ENCODE results near the gene MTIF2. TPM values are rescaled to one million over a fixed set of nuclear protein-coding genes. Genes with fewer than 3 reads are reported as not detected.
A peak's percentile ranks its signal among the peaks of the same experiment; 100 is the strongest.

The MTIF2 gene
- total and polyA plus RNA-seq, 9 of the 15 experiments (the other 6 are each of a cell fraction or from before 2014, with no cell fraction given), result 58.7 to 143 (median 105) TPM

DNA sequence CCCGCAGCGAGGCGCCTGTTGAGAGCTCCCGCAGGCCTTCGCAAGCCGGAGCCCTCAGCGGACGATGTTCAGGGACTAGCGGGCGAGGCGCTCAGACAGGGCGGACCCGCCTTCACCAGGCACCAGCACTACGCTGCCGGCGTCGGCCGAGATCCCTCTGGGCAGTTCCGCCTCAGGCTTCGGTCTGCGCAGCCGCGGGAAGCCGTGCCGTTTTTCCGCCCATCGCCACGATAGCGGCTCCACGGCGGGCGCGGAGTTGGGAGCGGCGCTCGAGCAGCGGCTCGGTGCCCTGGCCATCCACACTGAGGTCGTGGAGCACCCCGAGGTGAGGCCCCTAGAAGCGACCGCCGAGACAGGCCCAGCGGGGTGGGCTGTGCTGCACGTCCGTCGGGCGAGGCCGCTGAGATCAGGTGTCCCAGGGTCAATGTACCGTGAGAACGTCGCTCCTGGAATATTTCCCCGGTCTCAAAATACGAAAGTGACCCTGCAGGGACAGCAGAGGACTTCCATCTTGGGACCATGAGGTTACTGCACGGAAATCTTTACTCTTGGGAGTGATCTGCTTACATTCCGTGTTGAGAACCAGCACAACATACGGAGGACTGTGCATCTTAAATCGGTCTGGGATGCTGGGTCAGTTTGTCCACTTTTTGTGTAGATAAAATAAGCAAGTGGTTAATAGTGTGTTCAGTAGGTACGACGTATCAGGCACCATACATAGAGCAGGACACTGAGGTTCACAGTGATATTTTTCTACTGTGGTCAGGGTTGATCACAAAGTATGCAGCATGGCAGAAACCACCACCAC is 13.3 kb upstream of the MTIF2 start (continued):
- TF ChIP-seq KDM5B (IDR thresholded peaks at IDR 0.05; ENCODE audit: insufficient replicate concordance, low read depth, low read length) (peak; percentile 91), TARDBP (IDR thresholded peaks at IDR 0.05) (no peak; the same call in 1 of the 2 replicates), POLR2AphosphoS5 (IDR thresholded peaks at IDR 0.05; ENCODE audit: control insufficient read depth, insufficient read depth, low read depth, low read length) (peak; percentile 40; the same call in 1 of the 2 replicates), ZNF12 (CRISPR knock-in tag; IDR thresholded peaks at IDR 0.05) (0 out of 2 replicates have a peak, but pooled peaks have one; percentile 12), GABPB1 (CRISPR knock-in tag; IDR thresholded peaks at IDR 0.05) (peak; percentile 72), ZNF785 (CRISPR knock-in tag; IDR thresholded peaks at IDR 0.05) (no peak), ZNF316 (IDR thresholded peaks at IDR 0.05) (no peak), PHF21A (IDR thresholded peaks at IDR 0.05; ENCODE audit: borderline replicate concordance, low read depth) (peak; percentile 15), POLR2H (tag; IDR thresholded peaks at IDR 0.05; ENCODE audit: low read depth) (peak; percentile 90), PHF20 (IDR thresholded peaks at IDR 0.05; ENCODE audit: partially characterized antibody) (peak; percentile 63), ZNF224 (CRISPR knock-in tag; IDR thresholded peaks at IDR 0.05) (no peak)
- TF ChIP-seq, protein P1, sequence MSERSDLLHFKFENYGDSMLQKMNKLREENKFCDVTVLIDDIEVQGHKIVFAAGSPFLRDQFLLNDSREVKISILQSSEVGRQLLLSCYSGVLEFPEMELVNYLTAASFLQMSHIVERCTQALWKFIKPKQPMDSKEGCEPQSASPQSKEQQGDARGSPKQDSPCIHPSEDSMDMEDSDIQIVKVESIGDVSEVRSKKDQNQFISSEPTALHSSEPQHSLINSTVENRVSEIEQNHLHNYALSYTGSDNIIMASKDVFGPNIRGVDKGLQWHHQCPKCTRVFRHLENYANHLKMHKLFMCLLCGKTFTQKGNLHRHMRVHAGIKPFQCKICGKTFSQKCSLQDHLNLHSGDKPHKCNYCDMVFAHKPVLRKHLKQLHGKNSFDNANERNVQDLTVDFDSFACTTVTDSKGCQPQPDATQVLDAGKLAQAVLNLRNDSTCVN (CRISPR knock-in tag; IDR thresholded peaks at IDR 0.05), result peak; percentile 69; the same call in 1 of the 2 replicates
- TF ChIP-seq, protein P2, sequence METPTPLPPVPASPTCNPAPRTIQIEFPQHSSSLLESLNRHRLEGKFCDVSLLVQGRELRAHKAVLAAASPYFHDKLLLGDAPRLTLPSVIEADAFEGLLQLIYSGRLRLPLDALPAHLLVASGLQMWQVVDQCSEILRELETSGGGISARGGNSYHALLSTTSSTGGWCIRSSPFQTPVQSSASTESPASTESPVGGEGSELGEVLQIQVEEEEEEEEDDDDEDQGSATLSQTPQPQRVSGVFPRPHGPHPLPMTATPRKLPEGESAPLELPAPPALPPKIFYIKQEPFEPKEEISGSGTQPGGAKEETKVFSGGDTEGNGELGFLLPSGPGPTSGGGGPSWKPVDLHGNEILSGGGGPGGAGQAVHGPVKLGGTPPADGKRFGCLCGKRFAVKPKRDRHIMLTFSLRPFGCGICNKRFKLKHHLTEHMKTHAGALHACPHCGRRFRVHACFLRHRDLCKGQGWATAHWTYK (CRISPR knock-in tag; IDR thresholded peaks at IDR 0.05), result peak; percentile 72; the same call in 1 of the 2 replicates
- TF ChIP-seq, protein P3, sequence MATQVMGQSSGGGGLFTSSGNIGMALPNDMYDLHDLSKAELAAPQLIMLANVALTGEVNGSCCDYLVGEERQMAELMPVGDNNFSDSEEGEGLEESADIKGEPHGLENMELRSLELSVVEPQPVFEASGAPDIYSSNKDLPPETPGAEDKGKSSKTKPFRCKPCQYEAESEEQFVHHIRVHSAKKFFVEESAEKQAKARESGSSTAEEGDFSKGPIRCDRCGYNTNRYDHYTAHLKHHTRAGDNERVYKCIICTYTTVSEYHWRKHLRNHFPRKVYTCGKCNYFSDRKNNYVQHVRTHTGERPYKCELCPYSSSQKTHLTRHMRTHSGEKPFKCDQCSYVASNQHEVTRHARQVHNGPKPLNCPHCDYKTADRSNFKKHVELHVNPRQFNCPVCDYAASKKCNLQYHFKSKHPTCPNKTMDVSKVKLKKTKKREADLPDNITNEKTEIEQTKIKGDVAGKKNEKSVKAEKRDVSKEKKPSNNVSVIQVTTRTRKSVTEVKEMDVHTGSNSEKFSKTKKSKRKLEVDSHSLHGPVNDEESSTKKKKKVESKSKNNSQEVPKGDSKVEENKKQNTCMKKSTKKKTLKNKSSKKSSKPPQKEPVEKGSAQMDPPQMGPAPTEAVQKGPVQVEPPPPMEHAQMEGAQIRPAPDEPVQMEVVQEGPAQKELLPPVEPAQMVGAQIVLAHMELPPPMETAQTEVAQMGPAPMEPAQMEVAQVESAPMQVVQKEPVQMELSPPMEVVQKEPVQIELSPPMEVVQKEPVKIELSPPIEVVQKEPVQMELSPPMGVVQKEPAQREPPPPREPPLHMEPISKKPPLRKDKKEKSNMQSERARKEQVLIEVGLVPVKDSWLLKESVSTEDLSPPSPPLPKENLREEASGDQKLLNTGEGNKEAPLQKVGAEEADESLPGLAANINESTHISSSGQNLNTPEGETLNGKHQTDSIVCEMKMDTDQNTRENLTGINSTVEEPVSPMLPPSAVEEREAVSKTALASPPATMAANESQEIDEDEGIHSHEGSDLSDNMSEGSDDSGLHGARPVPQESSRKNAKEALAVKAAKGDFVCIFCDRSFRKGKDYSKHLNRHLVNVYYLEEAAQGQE (IDR thresholded peaks at IDR 0.05; ENCODE audit: borderline replicate concordance), result peak; percentile 35; the same call in 1 of the 2 replicates
- TF ChIP-seq, protein P3 (CRISPR knock-in tag; IDR thresholded peaks at IDR 0.05; ENCODE audit: low read depth), result no peak
- TF ChIP-seq, protein P4, sequence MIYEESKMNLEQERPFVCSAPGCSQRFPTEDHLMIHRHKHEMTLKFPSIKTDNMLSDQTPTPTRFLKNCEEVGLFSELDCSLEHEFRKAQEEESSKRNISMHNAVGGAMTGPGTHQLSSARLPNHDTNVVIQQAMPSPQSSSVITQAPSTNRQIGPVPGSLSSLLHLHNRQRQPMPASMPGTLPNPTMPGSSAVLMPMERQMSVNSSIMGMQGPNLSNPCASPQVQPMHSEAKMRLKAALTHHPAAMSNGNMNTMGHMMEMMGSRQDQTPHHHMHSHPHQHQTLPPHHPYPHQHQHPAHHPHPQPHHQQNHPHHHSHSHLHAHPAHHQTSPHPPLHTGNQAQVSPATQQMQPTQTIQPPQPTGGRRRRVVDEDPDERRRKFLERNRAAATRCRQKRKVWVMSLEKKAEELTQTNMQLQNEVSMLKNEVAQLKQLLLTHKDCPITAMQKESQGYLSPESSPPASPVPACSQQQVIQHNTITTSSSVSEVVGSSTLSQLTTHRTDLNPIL (CRISPR knock-in tag; IDR thresholded peaks at IDR 0.05), result no peak
